ENCODE data around the gene IL1A. TPM values are rescaled to one million over a fixed set of nuclear protein-coding genes. Genes with fewer than 3 reads are reported as not detected.

The IL1A gene
- total and polyA plus RNA-seq, 2 donors (not counting 3 experiments of a cell fraction or from before 2014, with no cell fraction given): 0.29 to 1.4 TPM

DNA sequence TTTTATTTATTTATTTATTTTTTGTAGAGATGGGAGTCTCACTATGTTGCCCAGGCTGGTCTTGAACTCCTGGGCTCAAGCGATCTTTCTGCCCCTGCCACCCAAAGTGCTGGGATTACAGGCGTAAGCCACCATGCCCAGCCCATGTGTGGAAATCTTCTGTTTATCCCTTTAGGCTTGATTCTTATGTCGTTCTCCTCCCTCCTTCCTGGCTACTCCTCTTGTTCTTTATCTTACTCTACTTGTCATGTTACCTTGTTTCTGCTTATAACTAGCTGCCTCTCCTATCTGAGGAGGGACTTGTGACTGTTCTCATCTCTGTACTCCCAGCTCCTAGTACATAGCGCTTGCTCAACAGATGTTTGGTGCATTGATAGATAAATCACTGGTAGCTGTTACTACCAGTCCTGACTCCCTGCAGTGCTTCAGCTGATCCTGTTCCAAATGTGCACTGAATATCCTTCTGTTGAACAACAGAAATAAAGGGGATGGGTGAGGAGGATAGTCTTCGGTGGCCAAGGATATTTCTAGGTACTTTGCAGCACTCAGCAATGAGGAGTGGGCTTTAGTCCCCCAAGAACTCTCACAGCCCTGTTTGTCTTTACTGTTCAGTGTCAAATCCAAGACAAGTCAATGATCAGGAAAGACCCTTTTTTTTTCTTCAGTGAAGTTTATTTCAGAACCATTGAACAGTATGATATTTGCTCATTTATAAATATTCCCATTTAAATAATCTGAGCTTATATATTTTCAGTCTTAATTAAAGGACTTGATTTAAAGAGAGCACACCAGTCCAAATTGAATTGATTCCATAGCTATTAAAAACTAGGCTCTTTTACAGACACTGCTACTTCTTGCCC is 45.0 kb upstream of the IL1A start:
- FAIRE-seq (no peak), DNase-seq (ENCODE audit: low read depth, low spot score) (no peak)
- intact Hi-C loops (cut with micrococcal nuclease): no loop called here
- ChIA-PET POLR2A (no interaction called here), CTCF (interaction anchor here (1.0 to 2.1 kb wide), 3 partner anchors 17 to 113 kb away, joined by 3 to 5 read pairs (median 3); no protein-coding TSS in a partner anchor)
- H3K9me1 ChIP-seq (replicated peaks; ENCODE audit: control insufficient read depth, extremely low read depth, insufficient read depth, low read length): no peaks in the 10 kb centered on the region
- H3K9me3 ChIP-seq (replicated peaks; ENCODE audit: control insufficient read depth, insufficient read depth, low read length): no peaks in the 10 kb centered on the region
- dilution Hi-C loops (cut with MboI; ENCODE audit: extremely low pct_ligation_motif_present, low sequenced_read_pairs): no loop called here
- H4K20me1 ChIP-seq (replicated peaks; ENCODE audit: control insufficient read depth, extremely low read depth, insufficient read depth, low read length): no peaks in the 10 kb centered on the region
- no peak overlapping the region for H3K4me2 ChIP-seq (ENCODE audit: insufficient read depth, low read length)
- no peaks in the 10 kb centered on the region for H3K79me2 ChIP-seq (ENCODE audit: control insufficient read depth, insufficient read depth, low read length)
- no TSS peak for BruUV-seq (replicated peaks)
- no peak overlapping the region for H3K27ac ChIP-seq (ENCODE audit: insufficient read depth, low read depth, low read length)
- no peak overlapping the region for H2AFZ ChIP-seq (ENCODE audit: low read depth, low read length)
- H3K36me3 ChIP-seq (ENCODE audit: control insufficient read depth in 2 of 2, extremely low read depth in 1 of 2, insufficient read depth in 2 of 2, low read length in 2 of 2): no peaks in the 10 kb centered on the region
- no peak overlapping the region for H3K4me3 ChIP-seq (replicated peaks in 1 of 3; ENCODE audit: insufficient read depth in 1 of 3, low read depth in 1 of 3, low read length in 3 of 3)
- H3K27me3 ChIP-seq (ENCODE audit: control insufficient read depth in 2 of 2, insufficient read depth in 2 of 2, low read length in 2 of 2): no peaks in the 10 kb centered on the region
- TF ChIP-seq FOS (IDR thresholded peaks at IDR 0.05; ENCODE audit: borderline replicate concordance, insufficient read depth, low read length) (no peak), POLR2AphosphoS5 (IDR thresholded peaks at IDR 0.05; ENCODE audit: insufficient read depth, low read depth, low read length) (no peak), EZH2 (IDR thresholded peaks at IDR 0.05; ENCODE audit: borderline replicate concordance, low read depth, low read length, severe bottlenecking) (no peak), GATA2 (IDR thresholded peaks at IDR 0.05; ENCODE audit: insufficient read depth, insufficient read length, low read depth, low read length) (no peak), CTCF (IDR thresholded peaks at IDR 0.05; ENCODE audit: extremely low read depth in 1 of 2, insufficient read depth in 1 of 2, low read depth in 1 of 2, low read length in 2 of 2) (no peak), JUN (IDR thresholded peaks at IDR 0.05; ENCODE audit: borderline replicate concordance, insufficient read depth, insufficient read length, low read depth) (no peak), POLR2A (IDR thresholded peaks at IDR 0.05; ENCODE audit: low read depth, low read length) (no peak)
- no peak overlapping the region for H3K9ac ChIP-seq (replicated peaks; ENCODE audit: extremely low read depth, insufficient read depth, low read length)
- peaks cover 19% of the 10 kb centered on the region for H3K4me1 ChIP-seq (ENCODE audit: control insufficient read depth, extremely low read depth, insufficient read depth, low read length)

Data from endothelial cell of umbilical vein (primary cell).